Measurements from ENCODE around the gene HTR2A. TPM values are rescaled to one million over a fixed set of nuclear protein-coding genes. Genes with fewer than 3 reads are reported as not detected.

The HTR2A gene
- total RNA-seq, 1 experiment from 2014 or later, result not detected

DNA sequence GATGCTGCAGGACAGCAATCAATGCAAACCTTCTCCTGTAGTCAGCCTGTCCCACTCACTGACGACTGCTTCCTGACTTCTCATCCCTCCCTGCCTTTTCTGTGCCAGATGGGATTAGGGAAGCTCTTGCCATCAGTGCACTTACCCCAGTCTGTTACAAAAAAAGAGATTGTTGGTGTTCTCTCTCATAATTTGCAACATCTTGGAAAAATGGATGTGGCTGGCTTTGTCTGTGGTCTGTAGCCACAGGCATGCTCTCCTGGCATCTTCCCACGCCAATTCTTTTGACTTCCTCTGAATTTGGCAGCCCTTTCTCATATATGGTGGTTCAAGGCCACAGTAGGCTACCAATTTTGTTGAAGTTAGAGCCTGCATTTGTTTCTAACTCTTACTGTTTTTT is 11.6 kb upstream of the HTR2A start:
- POLR2A ChIA-PET, result no interaction called here
- Histone ChIP-seq H3K36me3 (ENCODE audit: control insufficient read depth, insufficient read depth, low read length) (no peaks in the 10 kb centered on the region), H3K27me3 (ENCODE audit: control insufficient read depth, insufficient read depth, low read length) (no peaks in the 10 kb centered on the region), H3K9me3 (ENCODE audit: control insufficient read depth, insufficient read depth, low read depth, low read length) (no peaks in the 10 kb centered on the region), H3K27ac (ENCODE audit: low read length) (no peak overlapping the region), H3K4me3 (ENCODE audit: low read depth in 2 of 2, low read length in 2 of 2) (no peak overlapping the region), H3K4me1 (ENCODE audit: control insufficient read depth, insufficient read depth, low read length) (no peaks in the 10 kb centered on the region)
- no TSS peak for BruUV-seq (replicated peaks)
- DNase-seq (ENCODE audit: low read depth, low spot score), result no peak
- TF ChIP-seq, protein P1, sequence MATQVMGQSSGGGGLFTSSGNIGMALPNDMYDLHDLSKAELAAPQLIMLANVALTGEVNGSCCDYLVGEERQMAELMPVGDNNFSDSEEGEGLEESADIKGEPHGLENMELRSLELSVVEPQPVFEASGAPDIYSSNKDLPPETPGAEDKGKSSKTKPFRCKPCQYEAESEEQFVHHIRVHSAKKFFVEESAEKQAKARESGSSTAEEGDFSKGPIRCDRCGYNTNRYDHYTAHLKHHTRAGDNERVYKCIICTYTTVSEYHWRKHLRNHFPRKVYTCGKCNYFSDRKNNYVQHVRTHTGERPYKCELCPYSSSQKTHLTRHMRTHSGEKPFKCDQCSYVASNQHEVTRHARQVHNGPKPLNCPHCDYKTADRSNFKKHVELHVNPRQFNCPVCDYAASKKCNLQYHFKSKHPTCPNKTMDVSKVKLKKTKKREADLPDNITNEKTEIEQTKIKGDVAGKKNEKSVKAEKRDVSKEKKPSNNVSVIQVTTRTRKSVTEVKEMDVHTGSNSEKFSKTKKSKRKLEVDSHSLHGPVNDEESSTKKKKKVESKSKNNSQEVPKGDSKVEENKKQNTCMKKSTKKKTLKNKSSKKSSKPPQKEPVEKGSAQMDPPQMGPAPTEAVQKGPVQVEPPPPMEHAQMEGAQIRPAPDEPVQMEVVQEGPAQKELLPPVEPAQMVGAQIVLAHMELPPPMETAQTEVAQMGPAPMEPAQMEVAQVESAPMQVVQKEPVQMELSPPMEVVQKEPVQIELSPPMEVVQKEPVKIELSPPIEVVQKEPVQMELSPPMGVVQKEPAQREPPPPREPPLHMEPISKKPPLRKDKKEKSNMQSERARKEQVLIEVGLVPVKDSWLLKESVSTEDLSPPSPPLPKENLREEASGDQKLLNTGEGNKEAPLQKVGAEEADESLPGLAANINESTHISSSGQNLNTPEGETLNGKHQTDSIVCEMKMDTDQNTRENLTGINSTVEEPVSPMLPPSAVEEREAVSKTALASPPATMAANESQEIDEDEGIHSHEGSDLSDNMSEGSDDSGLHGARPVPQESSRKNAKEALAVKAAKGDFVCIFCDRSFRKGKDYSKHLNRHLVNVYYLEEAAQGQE (IDR thresholded peaks at IDR 0.05; ENCODE audit: insufficient read depth in 1 of 2, low read depth in 2 of 2, low read length in 1 of 2), result no peak
- TF ChIP-seq, protein P2, sequence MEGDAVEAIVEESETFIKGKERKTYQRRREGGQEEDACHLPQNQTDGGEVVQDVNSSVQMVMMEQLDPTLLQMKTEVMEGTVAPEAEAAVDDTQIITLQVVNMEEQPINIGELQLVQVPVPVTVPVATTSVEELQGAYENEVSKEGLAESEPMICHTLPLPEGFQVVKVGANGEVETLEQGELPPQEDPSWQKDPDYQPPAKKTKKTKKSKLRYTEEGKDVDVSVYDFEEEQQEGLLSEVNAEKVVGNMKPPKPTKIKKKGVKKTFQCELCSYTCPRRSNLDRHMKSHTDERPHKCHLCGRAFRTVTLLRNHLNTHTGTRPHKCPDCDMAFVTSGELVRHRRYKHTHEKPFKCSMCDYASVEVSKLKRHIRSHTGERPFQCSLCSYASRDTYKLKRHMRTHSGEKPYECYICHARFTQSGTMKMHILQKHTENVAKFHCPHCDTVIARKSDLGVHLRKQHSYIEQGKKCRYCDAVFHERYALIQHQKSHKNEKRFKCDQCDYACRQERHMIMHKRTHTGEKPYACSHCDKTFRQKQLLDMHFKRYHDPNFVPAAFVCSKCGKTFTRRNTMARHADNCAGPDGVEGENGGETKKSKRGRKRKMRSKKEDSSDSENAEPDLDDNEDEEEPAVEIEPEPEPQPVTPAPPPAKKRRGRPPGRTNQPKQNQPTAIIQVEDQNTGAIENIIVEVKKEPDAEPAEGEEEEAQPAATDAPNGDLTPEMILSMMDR (IDR thresholded peaks at IDR 0.05), result no peak
- no peak for TF ChIP-seq TCF7L2 (IDR thresholded peaks at IDR 0.05; ENCODE audit: low read depth, low read length)
- intact Hi-C loops (cut with micrococcal nuclease; ENCODE audit: unreplicated experiment), result no loop called here
- in situ Hi-C loops (cut with HindIII; ENCODE audit: low pct_unique_long_range_greater_than_20kb, low sequenced_read_pairs), result no loop called here
- CTCF ChIA-PET, result no interaction called here
- no peak for ATAC-seq

DNA sequence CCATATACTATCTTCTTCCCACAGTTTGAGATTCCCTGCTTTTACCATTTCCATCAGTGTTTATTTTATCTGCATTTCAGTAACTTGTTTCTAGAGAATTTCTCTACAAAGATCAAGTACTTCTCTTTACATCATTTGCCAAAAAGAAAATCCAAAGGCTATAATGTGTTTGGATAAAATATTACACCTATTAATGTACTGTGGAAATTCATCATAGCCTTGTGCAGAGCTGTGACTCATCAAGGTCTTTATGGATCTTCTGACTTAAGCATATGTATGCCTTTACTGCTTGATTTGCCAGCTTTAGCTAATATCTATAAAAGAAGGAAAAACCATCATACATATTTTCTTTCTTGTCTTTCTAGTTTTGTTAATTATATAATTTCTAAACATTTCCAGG is 9.6 kb upstream of the HTR2A start:
- intact Hi-C loops (cut with micrococcal nuclease; ENCODE audit: unreplicated experiment), result no loop called here
- BruUV-seq (replicated peaks), result no TSS peak
- ChIA-PET CTCF (no interaction called here), POLR2A (interaction anchor here (0.7 kb wide), 1 partner anchor 176 kb away, joined by 4 read pairs; no protein-coding TSS in a partner anchor)
- Histone ChIP-seq H3K36me3 (ENCODE audit: control insufficient read depth, insufficient read depth, low read length) (no peaks in the 10 kb centered on the region), H3K9me3 (ENCODE audit: control insufficient read depth, insufficient read depth, low read depth, low read length) (no peaks in the 10 kb centered on the region), H3K27ac (ENCODE audit: low read length) (no peak overlapping the region), H3K4me1 (ENCODE audit: control insufficient read depth, insufficient read depth, low read length) (no peaks in the 10 kb centered on the region; the same call in 1 of the 2 replicates), H3K4me3 (ENCODE audit: low read depth in 2 of 2, low read length in 2 of 2) (no peak overlapping the region), H3K27me3 (ENCODE audit: control insufficient read depth, insufficient read depth, low read length) (no peaks in the 10 kb centered on the region)
- ATAC-seq, result no peak
- TF ChIP-seq TCF7L2 (IDR thresholded peaks at IDR 0.05; ENCODE audit: low read depth, low read length) (no peak), POLR2AphosphoS5 (IDR thresholded peaks at IDR 0.05; ENCODE audit: low read depth, low read length) (no peak), SIN3A (IDR thresholded peaks at IDR 0.05; ENCODE audit: borderline replicate concordance, insufficient read depth, low read depth, low read length) (no peak)
- TF ChIP-seq, protein P1 (IDR thresholded peaks at IDR 0.05; ENCODE audit: insufficient read depth in 1 of 2, low read depth in 2 of 2, low read length in 1 of 2), result no peak
- TF ChIP-seq, protein P2 (IDR thresholded peaks at IDR 0.05), result no peak
- DNase-seq (ENCODE audit: low read depth, low spot score), result no peak
- in situ Hi-C loops (cut with HindIII; ENCODE audit: low pct_unique_long_range_greater_than_20kb, low sequenced_read_pairs), result no loop called here
